K562 (cell line): Measurements from ENCODE around the gene PSMA5. TPM values are rescaled to one million over a fixed set of nuclear protein-coding genes. Genes with fewer than 3 reads are reported as not detected.

Source experiments
- ATF1 ChIP-seq, 2 experiments: fragments of 450-650 bp in 1 of 2; IDR thresholded peaks; 2 replicates each; pipeline ENCODE4 v1.6.1; 2016; ENCODE audit warnings: missing compliant biosample characterization in 1 of 2, missing genetic modification characterization in 1 of 2
- BCLAF1 ChIP-seq, 2 experiments: fragments of 450-650 bp in 1 of 2; IDR thresholded peaks; 2 replicates each; pipeline ENCODE4 v1.6.1; 2011 to 2017; ENCODE audit warnings: low read depth in 2 of 2, antibody characterized with exemption in 1 of 2, borderline replicate concordance in 1 of 2, low read length in 1 of 2, mild to moderate bottlenecking in 1 of 2, mixed read lengths in 1 of 2; ENCODE audit not compliant: control insufficient read depth in 1 of 2
- BHLHE40 ChIP-seq: IDR thresholded peaks from 2 replicates; pipeline ENCODE4 v1.6.1; 2011; ENCODE audit warnings: low read length, improper control_type of control experiment
- CTCF ChIP-seq, 3 experiments: IDR thresholded peaks in 2 of 3; conservative IDR thresholded peaks in 1 of 3; 2 replicates each; pipeline ENCODE4 v1.5.1; 2011 to 2012; ENCODE audit warnings: low read length in 3 of 3, mild to moderate bottlenecking in 3 of 3, control low read depth in 2 of 3, improper control_type of control experiment in 1 of 3, inconsistent platforms in 1 of 3, low read depth in 1 of 3, mixed read lengths in 1 of 3, moderate library complexity in 1 of 3; ENCODE audit not compliant: insufficient read depth in 2 of 3
- DMBX1 ChIP-seq: fragments of 250-450 bp; sonication (Bioruptor Pico); IDR thresholded peaks from 2 replicates; pipeline ENCODE4 v1.8.0; 2022; ENCODE audit warnings: inconsistent platforms, mild to moderate bottlenecking, moderate library complexity, borderline replicate concordance
- HMGXB4 ChIP-seq: sonication (generic); formaldehyde crosslinking; IDR thresholded peaks from 2 replicates; pipeline ENCODE4 v1.8.1; 2023; ENCODE audit warnings: mild to moderate bottlenecking, missing genetic modification reagents
- MAFG ChIP-seq: fragments of 450-650 bp; conservative IDR thresholded peaks from 2 replicates; pipeline ENCODE4 v1.6.1; 2016; ENCODE audit warnings: missing genetic modification characterization, missing compliant biosample characterization
- NFXL1 ChIP-seq: fragments of 450-650 bp; formaldehyde crosslinking; IDR thresholded peaks from 2 replicates; pipeline ENCODE4 v1.4.0; 2021; ENCODE audit warnings: mild to moderate bottlenecking
- PURB ChIP-seq: sonication (generic); formaldehyde crosslinking; IDR thresholded peaks from 2 replicates; pipeline ENCODE4 v1.9.0; 2021; ENCODE audit warnings: low read depth, mild to moderate bottlenecking, missing genetic modification reagents
- RBM14 ChIP-seq: fragments of 200-400 bp; formaldehyde crosslinking; IDR thresholded peaks from 2 replicates; pipeline ENCODE4 v1.6.1; 2018; ENCODE audit warnings: low read depth, mild to moderate bottlenecking, low read length, moderate library complexity, borderline replicate concordance; ENCODE audit not compliant: insufficient read depth
- THRAP3 ChIP-seq: fragments of 450-650 bp; IDR thresholded peaks from 2 replicates; pipeline ENCODE4 v1.6.1; 2016; ENCODE audit warnings: mild to moderate bottlenecking, inconsistent platforms, borderline replicate concordance
- ZBTB12 ChIP-seq: fragments of 250-450 bp; sonication (Bioruptor Pico); IDR thresholded peaks from 2 replicates; pipeline ENCODE4 v1.4.0; 2020
- ZHX1 ChIP-seq: fragments of 150-350 bp; conservative IDR thresholded peaks from 2 replicates; pipeline ENCODE4 v1.6.1; 2014; ENCODE audit warnings: low read length
- ZNF551 ChIP-seq: fragments of 250-450 bp; sonication (Bioruptor Pico); IDR thresholded peaks from 2 replicates; pipeline ENCODE4 v1.5.0; 2021; ENCODE audit warnings: mild to moderate bottlenecking, moderate library complexity
- polyA plus RNA-seq, 8 experiments: library from polyadenylated mRNA; depleted of rRNA in 4 of 8; stranded (reverse) in 5 of 8; unstranded in 3 of 8; fragments of >200 nt; fragmentation: Nextera tagmentation in 2 of 8; fragmentation: Illumina TruSeq in 1 of 8; extraction: Ambion mirVana in 2 of 8; extraction: Trizol in 1 of 8; gene quantifications; 2 replicates each; pipeline versions ENCODE4 v1.2.1 to v1.2.3, GENCODE V29; 2011 to 2014; ENCODE audit warnings: inconsistent platforms in 1 of 8, missing spikeins in 1 of 8
- total RNA-seq, 7 experiments: library from RNA; depleted of rRNA in 6 of 7; stranded (reverse); fragments of >200 nt in 6 of 7; fragmentation: Illumina TruSeq in 2 of 7; extraction: Trizol in 2 of 7; gene quantifications; 2 replicates each; pipeline versions ENCODE4 v1.2.1 to v1.2.3, GENCODE V29; 2011 to 2021; ENCODE audit warnings: low replicate concordance in 1 of 7

PSMA5 gene
- total and polyA plus RNA-seq, 9 of the 15 experiments (the other 6 are each of a cell fraction or from before 2014, with no cell fraction given): 82.6 to 542 (median 287) TPM

- TF ChIP-seq HMGXB4 (0 out of 2 replicates have a peak, but pooled peaks have one; percentile 37), RBM14 (no peak), DMBX1 (CRISPR knock-in tag) (0 out of 2 replicates have a peak, but pooled peaks have one; percentile 34), THRAP3 (no peak), CTCF (IDR thresholded peaks at IDR 0.05 in 2 of 3, conservative IDR thresholded peaks at IDR 0.05 in 1 of 3; ENCODE audit: insufficient read depth in 2 of 3, low read depth in 1 of 3, low read length in 3 of 3) (no peak), ZHX1 (0 out of 2 replicates have a peak, but pooled peaks have one; percentile 43), ATF1 (CRISPR knock-in tag; IDR thresholded peaks at IDR 0.05) (no peak), ATF1 (tag; IDR thresholded peaks at IDR 0.05) (0 out of 2 replicates have a peak, but pooled peaks have one; percentile 70), MAFG (tag) (peak; percentile 85), BHLHE40 (no peak), NFXL1 (CRISPR knock-in tag) (no peak), PURB (CRISPR knock-in tag) (no peak), ZBTB12 (CRISPR knock-in tag) (no peak), BCLAF1 (IDR thresholded peaks at IDR 0.05; ENCODE audit: borderline replicate concordance in 1 of 2, control insufficient read depth in 1 of 2, low read depth in 2 of 2, low read length in 1 of 2) (no peak), ZNF551 (CRISPR knock-in tag) (no peak)
Measured at GRCh38 chr1:109398343-109399225, 27.7 kb downstream of the PSMA5 start (continued).
